ENCODE data around the gene CCDC33.

- TF ChIP-seq, protein P1, sequence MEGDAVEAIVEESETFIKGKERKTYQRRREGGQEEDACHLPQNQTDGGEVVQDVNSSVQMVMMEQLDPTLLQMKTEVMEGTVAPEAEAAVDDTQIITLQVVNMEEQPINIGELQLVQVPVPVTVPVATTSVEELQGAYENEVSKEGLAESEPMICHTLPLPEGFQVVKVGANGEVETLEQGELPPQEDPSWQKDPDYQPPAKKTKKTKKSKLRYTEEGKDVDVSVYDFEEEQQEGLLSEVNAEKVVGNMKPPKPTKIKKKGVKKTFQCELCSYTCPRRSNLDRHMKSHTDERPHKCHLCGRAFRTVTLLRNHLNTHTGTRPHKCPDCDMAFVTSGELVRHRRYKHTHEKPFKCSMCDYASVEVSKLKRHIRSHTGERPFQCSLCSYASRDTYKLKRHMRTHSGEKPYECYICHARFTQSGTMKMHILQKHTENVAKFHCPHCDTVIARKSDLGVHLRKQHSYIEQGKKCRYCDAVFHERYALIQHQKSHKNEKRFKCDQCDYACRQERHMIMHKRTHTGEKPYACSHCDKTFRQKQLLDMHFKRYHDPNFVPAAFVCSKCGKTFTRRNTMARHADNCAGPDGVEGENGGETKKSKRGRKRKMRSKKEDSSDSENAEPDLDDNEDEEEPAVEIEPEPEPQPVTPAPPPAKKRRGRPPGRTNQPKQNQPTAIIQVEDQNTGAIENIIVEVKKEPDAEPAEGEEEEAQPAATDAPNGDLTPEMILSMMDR (IDR thresholded peaks at IDR 0.05), result no peak
- TF ChIP-seq POLR2A (IDR thresholded peaks at IDR 0.05) (no peak), POLR2AphosphoS5 (IDR thresholded peaks at IDR 0.05) (no peak)
Observed at GRCh38 chr15:74319138-74319460, 83.0 kb downstream of the CCDC33 start.
